SK-N-SH (cell line): ENCODE data around the gene AP3B2. TPM values are rescaled to one million over a fixed set of nuclear protein-coding genes. Genes with fewer than 3 reads are reported as not detected.

Experiments used
- CTCF ChIA-PET: fragments of 300-600, 350-600 bp; formaldehyde crosslinking; extraction: SDS; loops from one replicate; lab custom pipeline; 2021; lab: Yijun Ruan, JAX
- POLR2A ChIA-PET: fragments of 350-600 bp; sonication (Branson Sonifier 250); formaldehyde crosslinking; extraction: SDS; loops from one replicate; lab custom pipeline; 2020; ENCODE audit warnings: antibody characterized with exemption, inconsistent platforms; lab: Yijun Ruan, JAX
- DNase-seq: peaks from one replicate; pipeline ENCODE4 v3.0.0; 2012
- H2AFZ ChIP-seq: fragments of 200-600 bp; sonication (generic); 2 replicates; pipeline ENCODE4 v1.8.1; 2016; ENCODE audit warnings: antibody characterized with exemption, mild to moderate bottlenecking, low read depth
- H3F3A ChIP-seq: fragments of 200-600 bp; sonication (generic); replicated peaks from 2 replicates; pipeline ENCODE3; 2016; ENCODE audit warnings: antibody characterized with exemption, mild to moderate bottlenecking; ENCODE audit not compliant: insufficient read depth
- H3K27ac ChIP-seq, 2 experiments: fragments of 200-500 bp in 1 of 2; fragments of 200-600 bp in 1 of 2; sonication (Bioruptor generic) in 1 of 2; sonication (generic), shearing (Covaris generic) in 1 of 2; 2 replicates each; pipeline versions ENCODE4 v1.5.1 to v1.6.1; 2014 to 2016; ENCODE audit warnings: low read depth in 2 of 2, inconsistent platforms in 1 of 2, low read length in 1 of 2, mild to moderate bottlenecking in 1 of 2, mixed read lengths in 1 of 2
- H3K27me3 ChIP-seq: fragments of 200-600 bp; sonication (generic), shearing (Covaris generic); 2 replicates; pipeline ENCODE4 v1.6.1; 2016; ENCODE audit warnings: mixed run types; ENCODE audit not compliant: insufficient read depth
- H3K36me3 ChIP-seq, 2 experiments: fragments of 200-500 bp in 1 of 2; fragments of 200-600 bp in 1 of 2; sonication (Bioruptor generic) in 1 of 2; sonication (generic) in 1 of 2; replicated peaks in 1 of 2; 2 replicates each; pipeline versions ENCODE3 to v1.5.1; 2014 to 2016; ENCODE audit warnings: low read length in 1 of 2, mild to moderate bottlenecking in 1 of 2; ENCODE audit not compliant: insufficient read depth in 2 of 2, control insufficient read depth in 1 of 2
- H3K4me1 ChIP-seq, 2 experiments: fragments of 200-500 bp in 1 of 2; fragments of 200-600 bp in 1 of 2; sonication (Bioruptor generic) in 1 of 2; sonication (generic), shearing (Covaris generic) in 1 of 2; 2 replicates each; pipeline versions ENCODE4 v1.5.1 to v1.6.1; 2014 to 2016; ENCODE audit warnings: low read depth in 1 of 2, low read length in 1 of 2, mixed run types in 1 of 2; ENCODE audit not compliant: insufficient read depth in 2 of 2, control insufficient read depth in 1 of 2
- H3K4me2 ChIP-seq: fragments of 200-600 bp; sonication (generic), shearing (Covaris generic); 2 replicates; pipeline ENCODE4 v1.6.1; 2017; ENCODE audit warnings: mixed run types
- H3K4me3 ChIP-seq, 2 experiments: fragments of 200-500 bp in 1 of 2; fragments of 200-600 bp in 1 of 2; sonication (Bioruptor generic) in 1 of 2; sonication (generic), shearing (Covaris generic) in 1 of 2; 2 replicates each; pipeline versions ENCODE4 v1.5.1 to v1.8.1; 2014 to 2016; ENCODE audit warnings: low read depth in 2 of 2, inconsistent platforms in 1 of 2, low read length in 1 of 2, mild to moderate bottlenecking in 1 of 2, mixed read lengths in 1 of 2, moderate library complexity in 1 of 2
- H3K79me2 ChIP-seq: fragments of 200-600 bp; sonication (generic); 2 replicates; pipeline ENCODE4 v1.8.1; 2017; ENCODE audit warnings: mild to moderate bottlenecking; ENCODE audit not compliant: insufficient read depth
- H3K9ac ChIP-seq: fragments of 200-600 bp; sonication (generic); 2 replicates; pipeline ENCODE4 v1.6.1; 2017; ENCODE audit warnings: mixed run types
- H3K9me2 ChIP-seq: fragments of 200-600 bp; sonication (generic); 2 replicates; pipeline ENCODE4 v1.6.1; 2017; ENCODE audit warnings: mixed run types
- H3K9me3 ChIP-seq: fragments of 200-600 bp; sonication (generic); 2 replicates; pipeline ENCODE4 v1.6.1; 2017; ENCODE audit warnings: mixed run types, mild to moderate bottlenecking, moderate library complexity
- H4K20me1 ChIP-seq: fragments of 200-600 bp; sonication (generic); 2 replicates; pipeline ENCODE4 v1.6.1; 2017; ENCODE audit warnings: mild to moderate bottlenecking, mixed run types; ENCODE audit not compliant: insufficient read depth
- CHD2 ChIP-seq: fragments of 150-350 bp; IDR thresholded peaks from 2 replicates; pipeline ENCODE4 v1.6.1; 2018; ENCODE audit warnings: low read length; ENCODE audit not compliant: partially characterized antibody
- EP300 ChIP-seq, 2 experiments: IDR thresholded peaks; 2 replicates each; pipeline versions ENCODE4 v1.4.0 to v1.6.1; 2012; ENCODE audit warnings: borderline replicate concordance in 1 of 2, low read depth in 1 of 2, low read length in 1 of 2
- EZH2phosphoT487 ChIP-seq: fragments of 200-600 bp; sonication (generic); IDR thresholded peaks from 2 replicates; pipeline ENCODE4 v1.6.1; 2017; ENCODE audit warnings: low read depth, mixed run types, mild to moderate bottlenecking, antibody characterized with exemption, moderate library complexity, borderline replicate concordance
- FOXJ3 ChIP-seq: sonication (generic); formaldehyde crosslinking; IDR thresholded peaks from 2 replicates; pipeline ENCODE4 v1.5.1; 2020; ENCODE audit warnings: mild to moderate bottlenecking, missing genetic modification reagents
- GABPA ChIP-seq: IDR thresholded peaks from 2 replicates; pipeline ENCODE4 v1.4.0; 2012; ENCODE audit warnings: low read depth, mild to moderate bottlenecking
- JUND ChIP-seq: IDR thresholded peaks from 2 replicates; pipeline ENCODE4 v1.4.0; 2012
- MEF2A ChIP-seq: IDR thresholded peaks from 2 replicates; pipeline ENCODE4 v1.4.0; 2012; ENCODE audit warnings: low read depth, borderline replicate concordance
- NRF1 ChIP-seq: IDR thresholded peaks from 2 replicates; pipeline ENCODE4 v1.6.1; 2012; ENCODE audit warnings: low read depth, mild to moderate bottlenecking, low read length
- RCOR1 ChIP-seq: fragments of 150-350 bp; IDR thresholded peaks from 2 replicates; pipeline ENCODE4 v1.6.1; 2017; ENCODE audit warnings: antibody characterized with exemption, low read length
- RFX5 ChIP-seq: IDR thresholded peaks from 2 replicates; pipeline ENCODE4 v1.6.1; 2012; ENCODE audit warnings: mild to moderate bottlenecking, improper control_type of control experiment, low read length
- SIN3A ChIP-seq: IDR thresholded peaks from 2 replicates; pipeline ENCODE4 v1.6.1; 2012; ENCODE audit warnings: low read depth, mild to moderate bottlenecking, low read length, moderate library complexity, borderline replicate concordance
- SMC3 ChIP-seq: IDR thresholded peaks from 2 replicates; pipeline ENCODE4 v1.6.1; 2012; ENCODE audit warnings: low read depth, low read length, improper control_type of control experiment
- TCF12 ChIP-seq: IDR thresholded peaks from 2 replicates; pipeline ENCODE4 v1.4.0; 2012
- TEAD4 ChIP-seq: IDR thresholded peaks from 2 replicates; pipeline ENCODE4 v1.4.0; 2012; ENCODE audit warnings: mild to moderate bottlenecking, borderline replicate concordance; ENCODE audit not compliant: insufficient read depth
- YY1 ChIP-seq: IDR thresholded peaks from 2 replicates; pipeline ENCODE4 v1.4.0; 2012; ENCODE audit warnings: low read depth, mild to moderate bottlenecking
- WGBS: methylation state at CpG from one replicate; pipeline ENCODE4 v1.1.6; 2017; ENCODE audit warnings: low lambda C conversion rate; 5-methylcytosine and 5-hydroxymethylcytosine counted together
- polyA plus RNA-seq, 3 experiments: library from polyadenylated mRNA; depleted of rRNA; stranded (reverse); fragments of >200 nt; gene quantifications; 2 replicates each; pipeline ENCODE4 v1.2.3, GENCODE V29; 2012
- TF ChIP-seq, protein P1 (sequence below): IDR thresholded peaks from 2 replicates; pipeline ENCODE4 v1.6.1; 2012; ENCODE audit warnings: mild to moderate bottlenecking, low read depth, low read length, moderate library complexity
- TF ChIP-seq, protein P2 (sequence below): IDR thresholded peaks from 2 replicates; pipeline ENCODE4 v1.4.0; 2012; ENCODE audit warnings: low read depth
- TF ChIP-seq, protein P3 (sequence below): fragments of 150-350 bp; IDR thresholded peaks from 2 replicates; pipeline ENCODE4 v1.6.1; 2016; ENCODE audit warnings: mild to moderate bottlenecking, low read depth, low read length
- TF ChIP-seq, protein P4 (sequence below): IDR thresholded peaks from 2 replicates; pipeline ENCODE4; 2012

The AP3B2 gene
- polyA plus RNA-seq, 1 of the 3 experiments (the other 2 are of a cell fraction): 0.77 TPM

DNA sequence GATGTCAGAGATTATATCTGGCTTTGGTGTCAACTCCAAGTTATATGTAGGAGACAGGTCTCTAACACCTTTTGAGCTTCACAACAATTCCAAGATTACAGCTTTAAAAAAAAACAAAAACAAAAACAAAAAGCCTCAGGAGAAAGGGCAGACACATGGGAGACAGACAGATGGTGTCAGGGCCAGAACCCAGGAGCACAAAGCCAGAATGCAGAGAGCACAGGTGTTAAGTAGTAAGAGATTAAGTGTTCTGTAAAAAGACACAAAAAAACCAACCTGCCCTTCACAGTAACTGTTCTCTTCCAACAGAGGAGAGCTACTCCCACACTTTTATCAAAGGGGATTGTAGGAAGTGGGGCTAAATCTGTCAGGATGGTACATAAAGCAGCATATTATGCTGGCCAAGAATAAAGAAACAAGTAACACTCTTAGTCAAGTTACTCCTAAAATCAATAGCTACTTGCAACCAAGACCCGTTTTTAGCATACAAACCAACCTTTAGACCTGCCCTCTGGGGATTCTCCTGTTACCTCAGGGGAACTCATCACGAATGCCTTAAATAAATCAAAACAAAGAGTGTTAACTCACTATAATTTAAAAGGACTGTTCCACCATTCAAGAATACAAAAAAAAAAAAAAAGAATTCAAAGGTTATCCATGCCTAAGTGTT, 68.4 kb downstream of the AP3B2 start:
- no peaks in the 10 kb centered on the region for H3K36me3 ChIP-seq
- no peak overlapping the region for H2AFZ ChIP-seq
- no peaks in the 10 kb centered on the region for H3K27me3 ChIP-seq
- no peak for TF ChIP-seq YY1
- TF ChIP-seq, protein P1, sequence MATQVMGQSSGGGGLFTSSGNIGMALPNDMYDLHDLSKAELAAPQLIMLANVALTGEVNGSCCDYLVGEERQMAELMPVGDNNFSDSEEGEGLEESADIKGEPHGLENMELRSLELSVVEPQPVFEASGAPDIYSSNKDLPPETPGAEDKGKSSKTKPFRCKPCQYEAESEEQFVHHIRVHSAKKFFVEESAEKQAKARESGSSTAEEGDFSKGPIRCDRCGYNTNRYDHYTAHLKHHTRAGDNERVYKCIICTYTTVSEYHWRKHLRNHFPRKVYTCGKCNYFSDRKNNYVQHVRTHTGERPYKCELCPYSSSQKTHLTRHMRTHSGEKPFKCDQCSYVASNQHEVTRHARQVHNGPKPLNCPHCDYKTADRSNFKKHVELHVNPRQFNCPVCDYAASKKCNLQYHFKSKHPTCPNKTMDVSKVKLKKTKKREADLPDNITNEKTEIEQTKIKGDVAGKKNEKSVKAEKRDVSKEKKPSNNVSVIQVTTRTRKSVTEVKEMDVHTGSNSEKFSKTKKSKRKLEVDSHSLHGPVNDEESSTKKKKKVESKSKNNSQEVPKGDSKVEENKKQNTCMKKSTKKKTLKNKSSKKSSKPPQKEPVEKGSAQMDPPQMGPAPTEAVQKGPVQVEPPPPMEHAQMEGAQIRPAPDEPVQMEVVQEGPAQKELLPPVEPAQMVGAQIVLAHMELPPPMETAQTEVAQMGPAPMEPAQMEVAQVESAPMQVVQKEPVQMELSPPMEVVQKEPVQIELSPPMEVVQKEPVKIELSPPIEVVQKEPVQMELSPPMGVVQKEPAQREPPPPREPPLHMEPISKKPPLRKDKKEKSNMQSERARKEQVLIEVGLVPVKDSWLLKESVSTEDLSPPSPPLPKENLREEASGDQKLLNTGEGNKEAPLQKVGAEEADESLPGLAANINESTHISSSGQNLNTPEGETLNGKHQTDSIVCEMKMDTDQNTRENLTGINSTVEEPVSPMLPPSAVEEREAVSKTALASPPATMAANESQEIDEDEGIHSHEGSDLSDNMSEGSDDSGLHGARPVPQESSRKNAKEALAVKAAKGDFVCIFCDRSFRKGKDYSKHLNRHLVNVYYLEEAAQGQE: no peak
- TF ChIP-seq GABPA: no peak
- no peak for TF ChIP-seq CHD2
- TF ChIP-seq, protein P2, sequence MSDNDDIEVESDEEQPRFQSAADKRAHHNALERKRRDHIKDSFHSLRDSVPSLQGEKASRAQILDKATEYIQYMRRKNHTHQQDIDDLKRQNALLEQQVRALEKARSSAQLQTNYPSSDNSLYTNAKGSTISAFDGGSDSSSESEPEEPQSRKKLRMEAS: no peak
- TF ChIP-seq EP300 (IDR thresholded peaks at IDR 0.05; ENCODE audit: borderline replicate concordance in 1 of 2, low read depth in 1 of 2, low read length in 1 of 2): no peak
- TF ChIP-seq TEAD4: no peak
- TF ChIP-seq RFX5: no peak
- no peak for TF ChIP-seq SIN3A
- no peak for TF ChIP-seq RCOR1
- no peak for TF ChIP-seq JUND
- TF ChIP-seq EZH2phosphoT487: no peak
- TF ChIP-seq MEF2A: no peak
- no peak for TF ChIP-seq FOXJ3 (CRISPR knock-in tag)
- TF ChIP-seq NRF1: no peak
- TF ChIP-seq, protein P3, sequence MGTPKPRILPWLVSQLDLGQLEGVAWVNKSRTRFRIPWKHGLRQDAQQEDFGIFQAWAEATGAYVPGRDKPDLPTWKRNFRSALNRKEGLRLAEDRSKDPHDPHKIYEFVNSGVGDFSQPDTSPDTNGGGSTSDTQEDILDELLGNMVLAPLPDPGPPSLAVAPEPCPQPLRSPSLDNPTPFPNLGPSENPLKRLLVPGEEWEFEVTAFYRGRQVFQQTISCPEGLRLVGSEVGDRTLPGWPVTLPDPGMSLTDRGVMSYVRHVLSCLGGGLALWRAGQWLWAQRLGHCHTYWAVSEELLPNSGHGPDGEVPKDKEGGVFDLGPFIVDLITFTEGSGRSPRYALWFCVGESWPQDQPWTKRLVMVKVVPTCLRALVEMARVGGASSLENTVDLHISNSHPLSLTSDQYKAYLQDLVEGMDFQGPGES: no peak
- no peak for TF ChIP-seq SMC3
- TF ChIP-seq, protein P4, sequence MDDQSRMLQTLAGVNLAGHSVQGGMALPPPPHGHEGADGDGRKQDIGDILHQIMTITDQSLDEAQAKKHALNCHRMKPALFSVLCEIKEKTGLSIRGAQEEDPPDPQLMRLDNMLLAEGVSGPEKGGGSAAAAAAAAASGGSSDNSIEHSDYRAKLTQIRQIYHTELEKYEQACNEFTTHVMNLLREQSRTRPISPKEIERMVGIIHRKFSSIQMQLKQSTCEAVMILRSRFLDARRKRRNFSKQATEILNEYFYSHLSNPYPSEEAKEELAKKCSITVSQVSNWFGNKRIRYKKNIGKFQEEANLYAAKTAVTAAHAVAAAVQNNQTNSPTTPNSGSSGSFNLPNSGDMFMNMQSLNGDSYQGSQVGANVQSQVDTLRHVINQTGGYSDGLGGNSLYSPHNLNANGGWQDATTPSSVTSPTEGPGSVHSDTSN: no peak
- no peak for TF ChIP-seq TCF12
- TF ChIP-seq, all 33 proteins: peak for 0
- CTCF ChIA-PET: no interaction called here
- no peaks in the 10 kb centered on the region for H3F3A ChIP-seq
- H3K79me2 ChIP-seq: no peaks in the 10 kb centered on the region
- H3K9me3 ChIP-seq: no peaks in the 10 kb centered on the region
- no peak overlapping the region for H3K4me2 ChIP-seq
- POLR2A ChIA-PET: interaction anchor here (0.6 kb wide), 1 partner anchor 462 kb away, joined by 4 read pairs; no protein-coding TSS in a partner anchor
- no peak overlapping the region for H3K9ac ChIP-seq
- H3K4me3 ChIP-seq: no peak overlapping the region
- DNase-seq: no peak
- no peak overlapping the region for H3K27ac ChIP-seq
- WGBS: 29% methylated on average over 2 of the region's 2 CpGs
- H4K20me1 ChIP-seq: no peaks in the 10 kb centered on the region
- no peaks in the 10 kb centered on the region for H3K9me2 ChIP-seq
- H3K4me1 ChIP-seq: no peaks in the 10 kb centered on the region
